ENCODE measurements around the gene DNAJC5.

DNAJC5 gene

DNA sequence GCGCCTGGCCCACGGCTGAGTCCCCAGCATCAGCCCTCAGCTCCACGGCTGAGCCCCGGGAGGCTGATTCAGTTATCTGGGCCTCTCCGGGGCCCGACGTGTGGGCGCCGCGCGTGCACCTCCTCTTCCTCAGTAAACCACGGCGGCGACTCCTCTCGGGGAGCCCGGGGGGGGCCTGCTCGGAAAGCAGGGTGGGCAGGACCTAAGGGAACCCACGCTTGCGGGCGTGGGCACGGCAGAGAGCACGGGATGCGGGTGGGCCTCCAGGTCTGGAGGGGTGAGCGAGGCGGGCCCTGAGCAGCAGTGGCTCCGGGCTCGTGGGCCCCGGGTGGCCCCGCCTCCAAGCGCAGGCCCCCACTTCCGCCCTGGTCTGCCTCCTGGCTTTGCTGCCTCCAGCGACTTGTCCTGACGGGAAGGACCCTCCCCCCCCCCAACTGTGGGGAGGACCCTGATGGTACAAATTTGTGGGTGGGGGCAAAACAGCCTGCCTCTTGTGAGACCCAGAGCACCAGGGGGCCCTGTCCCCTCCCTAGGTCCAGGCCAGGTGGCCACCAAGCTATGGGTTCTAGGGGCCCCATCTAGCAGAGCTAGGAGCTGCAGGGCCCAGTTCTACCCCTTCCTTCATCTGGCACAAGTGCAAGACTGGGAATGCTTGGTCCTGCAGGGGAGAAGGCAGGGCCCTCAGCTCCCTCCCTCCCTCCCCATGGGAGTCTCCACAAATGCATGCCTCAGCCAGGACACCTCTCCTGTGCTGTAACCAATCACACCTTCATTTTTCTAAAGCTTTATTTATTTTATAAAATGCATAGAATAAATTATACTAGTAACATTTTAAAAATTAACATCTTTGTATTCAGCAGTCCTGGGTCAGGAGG is 44.4 kb downstream of the DNAJC5 start:
- in situ Hi-C loops (cut with MboI; ENCODE audit: low sequenced_read_pairs) = no loop called here

DNA sequence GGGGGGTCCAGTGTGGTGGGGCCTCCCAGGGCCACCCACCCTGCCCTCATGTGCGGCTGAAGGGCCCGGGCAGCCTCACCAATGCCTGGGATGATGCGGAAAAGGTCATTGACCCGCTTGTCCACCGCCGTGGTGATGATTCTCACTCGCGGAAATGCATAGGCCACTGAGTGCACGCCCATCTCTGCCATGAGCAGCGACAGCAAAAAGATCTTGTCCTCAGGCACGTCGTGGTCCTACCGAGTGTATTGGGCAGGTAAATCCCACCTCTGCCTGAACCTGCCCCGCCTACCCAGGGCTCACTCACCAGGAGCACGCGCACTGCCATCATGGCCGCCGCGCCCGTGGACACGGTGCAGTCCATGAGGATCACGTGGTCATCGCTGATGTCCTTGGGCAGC is 45.1 kb downstream of the DNAJC5 start:
- in situ Hi-C loops (cut with MboI; ENCODE audit: low sequenced_read_pairs) = no loop called here

DNA sequence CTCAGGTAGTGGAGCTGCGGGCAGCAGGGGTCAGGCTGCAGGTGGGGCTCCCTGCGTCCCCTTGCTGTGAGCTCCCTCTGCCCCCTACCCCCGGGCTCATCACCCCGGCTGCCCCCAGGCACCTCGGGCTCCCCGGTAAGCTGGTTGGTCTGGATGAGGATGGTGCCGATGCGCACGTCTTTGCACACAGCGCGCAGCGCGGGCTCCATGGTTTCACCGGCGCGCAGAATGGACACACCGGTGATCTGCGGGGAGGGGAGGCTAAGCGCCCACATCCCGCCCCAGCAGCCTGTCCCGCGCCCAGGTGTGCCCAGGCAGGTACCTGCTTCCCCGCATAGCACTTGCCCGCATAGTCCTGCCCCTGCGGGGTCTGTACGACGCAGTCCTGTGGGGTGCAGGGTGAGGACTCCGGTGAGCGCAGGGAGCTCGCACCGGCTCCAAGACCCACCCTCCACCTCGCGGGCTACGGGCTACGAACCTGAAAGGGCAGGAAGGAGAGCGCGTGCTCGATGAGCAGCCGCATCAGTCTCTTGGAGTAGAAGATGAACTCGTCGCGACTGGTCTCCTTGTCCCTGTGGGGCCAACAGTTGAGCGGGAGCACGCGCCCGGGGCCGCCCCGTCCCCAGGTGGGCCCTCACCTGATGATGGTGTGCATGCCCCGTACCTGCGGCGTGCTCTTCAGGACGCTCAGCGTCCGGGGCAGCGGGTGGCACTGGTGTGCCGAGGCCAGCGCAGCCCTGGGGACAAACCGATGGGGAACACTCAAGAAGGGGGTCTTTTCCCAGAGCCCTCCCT is 45.7 kb downstream of the DNAJC5 start:
- in situ Hi-C loops (cut with MboI; ENCODE audit: low sequenced_read_pairs) = no loop called here

DNA sequence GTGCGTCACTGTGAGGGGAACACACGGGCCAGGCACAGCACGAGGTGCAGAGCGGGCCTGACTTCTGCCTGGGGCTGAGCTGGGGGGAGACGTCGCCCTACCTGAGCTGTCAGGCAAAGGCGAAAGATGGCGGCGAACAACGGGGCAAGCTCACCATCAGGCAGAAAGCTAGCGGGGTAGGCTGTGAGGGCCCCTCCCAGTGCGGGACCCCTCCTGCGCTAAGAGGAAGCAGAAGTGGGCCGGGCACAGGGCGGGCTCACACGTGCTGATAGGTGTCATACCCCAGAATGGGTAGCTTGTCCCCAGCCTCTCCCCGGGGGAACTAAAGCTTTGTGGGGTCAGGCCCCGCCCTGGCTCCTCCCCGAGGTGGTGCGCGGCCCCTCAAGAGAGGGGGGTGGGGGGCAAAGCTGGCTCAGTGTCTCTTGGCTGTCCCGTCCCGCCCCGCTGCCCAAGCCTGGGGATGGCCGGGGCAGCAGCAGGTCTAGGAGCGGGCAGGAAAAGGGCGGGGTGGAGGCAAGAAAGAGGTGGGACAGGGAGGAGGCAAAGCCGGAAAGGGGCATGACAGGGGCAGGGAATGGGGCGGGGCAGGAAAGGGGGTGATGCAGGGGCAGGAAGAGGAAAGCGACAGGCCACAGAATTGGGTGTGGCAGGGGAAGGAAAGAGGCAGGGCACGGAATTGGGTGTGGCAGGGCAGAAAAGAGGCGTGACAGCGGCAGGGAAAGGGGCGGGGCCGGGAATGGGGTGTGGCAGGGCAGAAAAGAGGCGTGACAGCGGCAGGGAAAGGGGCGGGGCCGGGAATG is 46.6 kb downstream of the DNAJC5 start:
- in situ Hi-C loops (cut with MboI; ENCODE audit: low sequenced_read_pairs) = no loop called here

DNA sequence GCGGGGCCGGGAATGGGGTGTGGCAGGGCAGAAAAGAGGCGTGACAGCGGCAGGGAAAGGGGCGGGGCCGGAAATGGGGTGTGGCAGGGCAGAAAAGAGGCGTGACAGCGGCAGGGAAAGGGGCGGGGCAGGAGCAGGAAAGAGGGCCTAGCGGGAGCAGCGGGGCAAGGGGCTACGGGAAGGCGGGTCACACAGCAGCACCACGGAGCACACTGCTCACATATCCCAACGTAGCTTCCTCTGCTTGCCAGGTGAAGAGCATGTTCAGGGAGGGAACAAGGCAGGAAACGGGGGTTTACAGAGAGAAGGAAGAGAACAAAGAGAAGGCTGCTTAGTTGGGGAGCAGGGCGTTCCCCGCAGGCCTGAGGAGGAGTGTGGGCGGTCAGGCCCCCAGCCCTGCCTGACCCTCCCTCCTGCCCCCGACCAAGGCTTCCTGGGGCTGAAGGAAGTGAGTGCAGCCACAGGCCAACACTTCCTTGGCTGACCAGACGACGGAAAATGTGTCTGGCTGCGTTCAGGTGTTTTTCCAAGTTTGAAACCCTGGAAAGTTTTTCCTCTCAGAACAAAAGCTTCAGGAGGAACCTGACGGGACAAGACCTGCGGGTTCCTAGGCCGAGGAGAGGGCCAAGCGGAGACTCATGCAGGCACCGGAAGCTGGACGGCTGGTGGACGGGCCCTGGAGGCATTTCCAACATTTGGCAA is 47.5 kb downstream of the DNAJC5 start:
- in situ Hi-C loops (cut with MboI; ENCODE audit: low sequenced_read_pairs) = no loop called here

DNA sequence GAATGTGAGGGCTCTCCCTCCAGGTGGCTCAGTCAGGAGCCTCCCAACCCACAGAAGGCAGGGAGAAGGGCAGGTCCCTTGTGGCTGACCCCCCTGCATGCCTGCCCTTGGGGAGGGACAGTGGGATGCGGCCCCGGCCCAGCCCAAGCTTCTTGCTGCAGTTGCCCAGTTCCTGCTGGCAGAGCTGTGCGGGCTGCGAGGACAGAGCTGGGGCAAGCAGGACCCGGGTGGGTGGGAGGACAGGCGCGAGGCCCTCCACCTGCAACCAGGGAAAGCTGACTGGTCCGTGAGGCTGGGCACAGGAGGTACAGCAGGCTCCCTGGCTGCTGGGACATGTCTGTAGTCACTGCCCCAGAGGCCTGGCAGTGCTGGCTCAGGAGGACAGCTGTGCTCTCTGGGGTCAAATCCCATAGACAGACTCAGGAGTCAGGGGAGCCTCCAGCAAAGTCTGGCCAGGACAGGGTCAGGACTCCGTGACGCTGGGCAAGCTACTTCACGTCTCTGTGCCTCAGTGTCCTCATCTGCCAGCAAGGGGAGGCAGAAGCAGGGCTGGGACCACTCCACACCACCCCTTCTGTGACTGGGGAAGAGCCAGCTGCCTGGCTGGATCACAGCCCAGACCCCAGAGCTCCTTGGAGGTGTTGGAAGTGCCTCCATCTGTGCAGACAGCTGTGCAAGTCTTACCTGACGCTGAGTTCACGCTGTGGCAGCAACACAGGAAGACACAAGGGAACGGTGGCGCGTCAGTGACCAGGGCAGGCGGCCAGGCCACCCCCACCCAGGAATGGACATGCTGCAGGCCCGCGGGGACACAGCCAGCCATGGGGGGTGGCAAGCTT is 48.3 kb downstream of the DNAJC5 start:
- in situ Hi-C loops (cut with MboI; ENCODE audit: low sequenced_read_pairs) = no loop called here

DNA sequence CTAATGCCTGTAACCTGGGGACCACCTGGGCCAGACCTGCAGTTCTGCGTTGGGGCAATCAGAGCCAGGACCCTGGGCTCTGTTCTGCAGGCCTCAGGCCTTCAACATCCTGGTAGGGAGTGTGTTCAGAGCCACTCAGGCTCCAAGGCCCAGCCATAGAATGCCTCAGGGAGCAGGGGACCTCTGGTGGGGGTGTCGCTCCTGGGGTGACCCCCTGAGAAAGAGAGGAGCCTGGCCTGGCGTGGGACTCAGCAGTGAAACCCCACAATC is 48.8 kb downstream of the DNAJC5 start:
- in situ Hi-C loops (cut with MboI; ENCODE audit: low sequenced_read_pairs) = no loop called here

DNA sequence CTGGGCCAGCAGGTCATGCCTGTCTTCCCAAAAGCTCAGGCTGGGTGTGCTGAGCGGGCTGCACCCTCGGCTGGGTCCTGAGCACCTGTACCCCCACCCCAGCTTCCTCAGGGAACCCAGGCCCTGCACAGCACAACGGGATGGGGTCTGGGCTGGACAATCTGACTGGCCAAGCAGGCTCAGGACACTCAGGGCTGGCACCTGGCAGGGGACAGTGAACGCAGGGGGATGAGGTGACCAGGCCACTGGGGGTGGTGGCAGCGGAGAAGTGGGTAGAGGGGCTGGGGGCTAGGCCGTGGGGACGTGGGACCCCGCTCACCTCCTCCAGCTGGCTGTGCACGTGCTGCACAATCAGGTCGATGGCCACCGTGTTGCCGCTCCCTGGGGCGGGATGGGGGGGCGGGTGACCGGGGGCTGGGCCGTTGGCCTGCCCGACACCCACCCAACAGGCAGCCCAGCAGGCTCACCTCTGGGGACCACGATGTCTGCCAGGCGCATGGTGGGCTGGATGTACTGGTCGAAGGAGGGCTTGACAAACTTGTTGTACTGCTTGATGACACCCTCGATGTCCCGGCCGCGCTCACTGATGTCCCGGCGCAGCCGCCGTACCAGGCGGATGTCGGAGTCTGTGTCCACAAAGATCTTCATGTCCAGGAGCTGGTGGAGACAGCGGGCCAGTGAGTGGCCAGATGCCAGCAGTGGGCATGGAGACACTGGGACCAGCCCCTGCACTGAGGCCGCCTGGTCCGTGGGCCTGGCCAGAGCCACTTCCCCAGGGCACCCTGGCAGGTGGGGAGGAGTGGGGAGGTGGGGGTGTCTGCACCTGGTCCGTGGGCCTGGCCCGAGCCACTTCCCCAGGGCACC is 49.4 kb downstream of the DNAJC5 start:
- in situ Hi-C loops (cut with MboI; ENCODE audit: low sequenced_read_pairs) = no loop called here

DNA sequence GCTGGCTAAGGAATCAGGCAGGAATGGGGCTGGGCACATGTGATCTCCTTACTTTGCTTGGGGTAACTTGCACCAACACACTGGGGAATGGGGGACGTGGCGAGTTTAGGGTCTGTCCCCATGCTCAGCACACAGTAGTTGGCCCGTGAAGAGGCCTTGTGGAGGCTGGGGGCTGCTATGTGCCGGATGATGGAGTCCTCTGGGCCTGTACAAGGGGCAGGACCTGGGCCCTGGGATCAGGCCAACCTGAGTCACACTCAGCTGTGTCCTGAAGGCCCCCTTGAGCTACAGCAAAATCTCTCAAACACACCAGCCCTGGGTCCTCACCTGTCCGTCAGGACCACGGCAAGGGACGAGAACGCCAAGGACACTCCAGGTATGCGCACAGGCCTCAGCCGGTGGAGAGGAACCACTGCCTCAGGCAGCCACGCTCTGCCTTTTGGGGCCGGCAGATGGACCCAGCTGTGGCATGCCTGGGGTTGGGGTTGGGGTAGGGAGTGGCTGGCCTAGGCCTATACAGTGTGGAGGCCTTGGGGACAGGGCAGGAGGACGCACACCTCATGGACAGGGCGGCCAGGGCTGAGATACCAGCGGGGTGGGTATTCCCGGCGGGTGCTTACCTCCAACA is 50.2 kb downstream of the DNAJC5 start:
- in situ Hi-C loops (cut with MboI; ENCODE audit: low sequenced_read_pairs) = no loop called here

DNA sequence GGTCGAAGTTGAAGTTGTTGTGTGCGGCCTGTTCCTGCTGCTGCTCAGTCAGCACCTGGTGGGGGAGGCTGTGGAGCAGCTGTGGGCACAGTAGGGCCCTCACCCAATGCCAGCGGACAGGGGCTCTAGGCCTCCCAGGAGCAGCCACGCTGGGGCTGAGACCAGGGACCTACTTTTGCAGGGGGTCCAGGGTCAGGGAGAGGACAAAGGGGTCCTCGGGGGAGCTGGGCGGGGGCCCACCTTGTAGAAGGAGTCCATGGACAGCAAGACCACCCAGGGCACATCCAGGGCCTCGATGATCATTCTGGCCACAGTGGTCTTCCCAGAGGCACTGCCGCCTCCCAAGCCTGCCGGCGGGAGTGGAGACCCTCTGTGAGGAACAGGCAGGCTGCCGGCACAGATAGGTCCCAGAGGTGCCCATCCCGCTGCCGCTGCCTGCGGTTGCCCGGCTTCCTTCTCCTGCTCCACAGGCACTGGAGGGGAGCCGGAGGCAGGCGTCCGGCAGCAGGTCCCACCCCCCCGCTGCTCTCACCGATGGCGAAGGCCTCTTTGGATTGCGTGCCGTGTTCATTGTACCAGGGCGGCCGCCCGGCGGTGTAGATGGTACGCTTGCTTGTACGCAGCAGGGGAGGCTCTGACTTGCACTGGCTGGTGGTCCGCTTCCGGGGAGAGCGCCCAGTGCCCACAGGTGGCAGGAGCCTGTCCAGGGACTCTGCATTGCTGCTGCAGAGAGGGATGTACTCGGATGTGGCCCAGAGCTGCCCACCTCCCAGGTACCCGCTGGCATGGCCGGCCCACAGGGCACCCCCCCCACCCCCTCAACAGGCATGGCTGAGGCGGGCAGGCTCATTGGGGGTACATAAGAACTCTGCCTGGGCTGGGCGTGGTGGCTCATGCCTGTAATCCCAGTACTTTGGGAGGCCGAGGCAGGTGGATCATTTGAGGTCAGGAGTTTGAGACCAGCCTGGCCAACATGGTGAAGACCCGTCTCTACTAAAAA is 51.3 kb downstream of the DNAJC5 start:
- in situ Hi-C loops (cut with MboI; ENCODE audit: low sequenced_read_pairs) = no loop called here

DNA sequence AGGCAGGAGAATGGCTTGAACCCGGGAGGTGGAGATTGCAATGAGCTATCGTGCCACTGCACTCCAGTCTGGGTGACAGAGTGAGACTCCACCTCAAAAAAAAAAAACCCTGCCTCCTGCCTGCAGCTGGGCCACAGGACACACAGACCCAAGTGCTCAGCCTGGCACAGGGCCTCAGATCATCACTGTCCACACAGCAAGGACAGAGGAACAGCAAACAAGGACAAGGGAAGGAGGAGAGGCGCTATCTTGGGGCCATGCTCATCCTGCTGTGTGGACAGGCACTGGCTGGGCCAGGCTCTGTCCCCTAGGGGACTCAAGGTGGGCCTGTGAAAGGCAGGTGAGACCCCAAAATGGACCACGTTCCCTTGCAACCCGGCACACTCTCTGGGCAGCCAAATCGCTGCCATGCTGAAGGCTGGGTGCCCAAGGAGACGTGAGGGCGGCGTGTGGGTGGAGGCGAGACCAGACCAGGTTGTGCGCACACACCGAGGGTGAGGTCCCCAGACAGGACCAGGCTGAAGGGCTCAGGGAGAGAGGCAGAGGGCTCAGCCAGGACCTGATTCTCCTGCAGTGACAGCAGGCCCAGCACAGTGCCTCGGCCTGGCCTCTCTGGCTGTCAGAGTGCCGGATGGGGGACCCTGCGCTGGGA is 52.2 kb downstream of the DNAJC5 start:
- in situ Hi-C loops (cut with MboI; ENCODE audit: low sequenced_read_pairs) = no loop called here

DNA sequence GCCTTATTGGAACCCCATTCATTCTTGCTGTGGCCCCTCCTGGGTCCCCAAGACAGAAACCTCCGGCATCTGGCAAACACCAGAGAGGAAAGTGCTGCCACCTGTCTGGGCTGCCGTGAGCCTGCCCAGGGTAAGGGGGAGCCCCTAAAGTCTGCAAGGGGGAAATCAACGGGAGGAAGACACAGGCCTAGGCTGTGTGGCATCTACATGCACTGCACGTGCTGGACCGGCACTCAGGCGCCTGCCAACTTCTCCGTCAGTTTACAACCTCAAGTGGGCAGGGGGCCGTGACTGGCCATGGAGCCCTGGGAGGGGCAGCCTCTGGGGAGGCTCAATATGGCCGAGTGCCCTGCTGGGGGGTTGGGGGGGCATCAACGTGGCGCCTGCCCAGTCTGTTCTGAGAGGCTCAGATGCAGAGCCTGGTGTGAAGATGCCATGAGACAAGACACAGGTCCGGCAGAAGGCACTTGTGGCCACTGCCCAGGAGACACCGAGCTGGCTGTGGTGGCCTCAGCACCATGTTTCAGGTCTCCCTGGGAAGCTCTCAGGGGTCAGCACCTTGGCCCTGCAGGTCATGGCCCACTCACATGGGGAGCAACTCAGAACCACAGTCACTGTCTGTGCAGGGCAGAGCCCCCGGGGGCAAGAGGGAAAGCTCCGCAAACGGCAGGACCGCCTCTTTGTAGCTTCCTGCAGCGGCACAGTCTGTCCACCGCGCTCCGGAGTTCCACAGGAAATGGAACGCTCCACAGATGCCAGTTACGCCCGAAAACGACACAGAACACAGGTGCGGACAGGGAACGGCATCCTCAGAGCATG is 52.9 kb downstream of the DNAJC5 start:
- in situ Hi-C loops (cut with MboI; ENCODE audit: low sequenced_read_pairs) = no loop called here

DNA sequence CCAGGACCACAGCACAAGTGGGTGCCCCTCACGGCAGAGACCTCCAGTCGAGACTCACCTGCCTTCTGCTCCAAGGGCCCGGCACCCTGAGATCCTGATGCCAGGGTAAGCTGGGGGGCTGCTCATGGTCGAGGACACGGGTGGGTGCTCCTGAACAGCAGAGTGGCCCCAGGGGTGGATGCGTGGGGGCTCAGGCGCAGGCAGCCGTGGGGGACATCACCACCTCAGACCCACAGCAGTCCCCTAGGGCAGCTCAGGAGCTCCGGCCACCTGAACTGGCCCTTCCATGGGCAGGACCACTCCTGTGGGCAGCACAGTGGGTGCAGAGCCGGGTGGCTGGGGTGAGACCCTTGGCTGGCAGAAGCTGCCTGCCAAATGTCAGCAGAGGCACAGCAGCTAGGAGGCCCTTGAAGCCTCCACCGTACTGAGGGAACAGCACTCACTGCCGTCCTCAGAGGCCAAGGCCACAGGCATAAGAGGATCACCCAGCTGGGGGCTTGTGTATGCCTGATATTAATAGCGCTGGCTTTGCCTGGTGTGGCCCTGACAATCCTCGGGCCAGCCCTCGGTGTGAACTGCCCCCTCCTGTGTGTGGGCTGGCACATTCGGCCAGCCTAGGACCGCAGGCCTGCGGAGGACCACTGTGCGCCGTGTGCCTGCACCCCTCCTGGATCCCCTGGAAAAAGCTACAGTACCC is 55.9 kb downstream of the DNAJC5 start:
- in situ Hi-C loops (cut with MboI; ENCODE audit: low sequenced_read_pairs) = no loop called here

DNA sequence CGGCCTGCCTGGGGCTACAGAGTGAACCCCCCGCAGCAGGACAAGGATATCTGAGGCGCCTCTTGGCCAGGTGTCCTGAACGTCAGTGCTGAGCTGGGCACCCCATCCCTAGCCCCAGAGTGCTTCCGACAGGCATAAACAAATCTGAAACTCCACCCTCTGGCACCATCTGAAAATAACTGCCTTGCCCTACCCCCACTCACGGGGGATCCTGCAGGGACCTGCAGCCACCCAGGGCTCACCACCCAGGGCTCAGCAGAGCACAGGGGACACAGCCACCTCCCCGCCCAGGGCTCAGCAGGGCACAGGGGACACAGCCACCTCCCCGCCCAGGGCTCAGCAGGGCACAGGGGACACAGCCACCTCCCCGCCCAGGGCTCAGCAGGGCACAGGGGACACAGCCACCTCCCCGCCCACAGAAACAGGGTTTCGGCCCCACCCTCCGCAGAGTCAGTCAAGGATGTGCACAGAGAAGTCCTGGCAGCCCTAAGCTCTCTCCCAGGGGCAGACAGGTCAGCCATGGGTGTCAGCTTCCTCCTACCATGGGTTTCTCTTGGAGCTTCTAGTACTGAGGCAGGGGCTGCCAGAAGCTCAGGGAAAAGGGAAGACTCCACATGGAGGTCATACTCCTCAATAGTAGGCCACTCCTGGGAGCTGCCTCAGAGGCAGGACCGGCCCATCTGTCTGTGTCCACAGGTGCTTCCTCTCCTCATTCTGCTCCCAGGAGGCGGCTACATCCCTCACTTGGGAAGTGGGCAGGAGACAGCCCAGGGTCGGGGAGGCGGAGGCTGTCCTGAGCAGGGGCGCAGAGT is 56.7 kb downstream of the DNAJC5 start:
- in situ Hi-C loops (cut with MboI; ENCODE audit: low sequenced_read_pairs) = no loop called here

DNA sequence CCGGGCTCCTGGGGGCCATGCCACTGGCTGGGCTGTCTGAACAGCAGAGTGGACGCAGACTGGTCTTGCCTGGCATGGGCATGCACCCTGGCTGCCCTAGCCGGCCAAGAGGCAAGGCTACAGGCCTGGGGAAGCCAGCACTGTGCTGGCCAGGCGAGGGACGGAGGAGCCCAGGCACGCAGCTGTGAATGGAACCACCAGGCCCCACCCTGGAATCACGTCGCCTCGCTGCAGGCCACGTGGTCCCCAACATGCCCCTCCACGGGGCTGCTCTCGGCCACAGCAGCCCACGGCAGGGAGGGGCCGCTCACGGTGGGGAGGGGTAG is 57.2 kb downstream of the DNAJC5 start:
- in situ Hi-C loops (cut with MboI; ENCODE audit: low sequenced_read_pairs) = no loop called here

Data from HL-60/S4 (cell line).